HG03575 (cell line): Measurements from ENCODE around the gene AGAP4.
"Not testable (repeated sequence)": the region's sequence is repeated elsewhere in the genome, so short reads cannot be mapped to it uniquely, and the experiment has no call there.

Experiments
- ATAC-seq: cut with Tn5 transposase; IDR thresholded peaks from one replicate; pipeline ENCODE4 v1.9.1; 2021; ENCODE audit not compliant: unreplicated experiment, insufficient number of reproducible peaks, low FRiP score; ENCODE audit errors: extremely low read depth

The AGAP4 gene

DNA sequence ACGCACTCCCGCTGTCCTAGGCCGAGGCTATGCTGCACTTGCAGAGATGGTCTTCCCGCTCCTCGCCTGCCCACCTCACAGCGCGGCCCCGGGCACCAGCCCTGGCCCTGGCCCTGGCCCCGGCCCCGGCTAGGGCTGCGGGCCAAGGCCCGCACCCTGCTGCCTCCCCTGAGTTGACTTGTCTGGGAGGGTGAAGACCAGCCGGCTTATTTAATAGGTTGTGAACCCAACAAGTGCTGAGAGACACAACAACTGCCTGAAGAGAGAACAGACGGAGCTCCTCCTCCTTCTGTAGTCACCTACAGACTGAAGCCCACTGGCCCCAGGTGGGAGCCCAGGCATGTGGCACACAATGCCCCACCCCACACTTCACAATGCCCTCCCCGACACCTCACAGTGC lies at the start of gene AGAP4:
AGAP4 (minus strand) TSS at position 101 of the 400 bp plus-strand sequence. CDS start 153 bp downstream, outside the sequence.
- ATAC-seq, result not testable (repeated sequence)

DNA sequence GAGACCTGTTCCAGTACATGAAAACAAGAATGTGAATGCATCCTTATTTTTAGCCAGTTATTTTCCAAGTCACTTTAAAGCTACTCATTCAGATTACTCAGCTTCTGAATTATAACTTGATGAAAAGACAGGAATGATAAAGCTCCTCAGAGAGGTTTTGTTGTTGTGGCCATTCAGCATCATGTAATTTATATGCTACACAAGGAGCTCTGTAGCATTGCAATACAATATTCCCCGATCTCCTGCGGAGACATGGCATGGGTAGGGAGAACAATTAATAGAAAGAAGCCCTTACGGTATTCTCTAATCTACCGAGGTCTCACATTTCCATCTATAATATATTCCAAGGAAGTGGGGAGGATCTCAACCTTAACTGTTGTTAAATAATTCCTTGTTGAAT lies 43.4 kb upstream of the AGAP4 start:
- ATAC-seq, result not testable (repeated sequence)

DNA sequence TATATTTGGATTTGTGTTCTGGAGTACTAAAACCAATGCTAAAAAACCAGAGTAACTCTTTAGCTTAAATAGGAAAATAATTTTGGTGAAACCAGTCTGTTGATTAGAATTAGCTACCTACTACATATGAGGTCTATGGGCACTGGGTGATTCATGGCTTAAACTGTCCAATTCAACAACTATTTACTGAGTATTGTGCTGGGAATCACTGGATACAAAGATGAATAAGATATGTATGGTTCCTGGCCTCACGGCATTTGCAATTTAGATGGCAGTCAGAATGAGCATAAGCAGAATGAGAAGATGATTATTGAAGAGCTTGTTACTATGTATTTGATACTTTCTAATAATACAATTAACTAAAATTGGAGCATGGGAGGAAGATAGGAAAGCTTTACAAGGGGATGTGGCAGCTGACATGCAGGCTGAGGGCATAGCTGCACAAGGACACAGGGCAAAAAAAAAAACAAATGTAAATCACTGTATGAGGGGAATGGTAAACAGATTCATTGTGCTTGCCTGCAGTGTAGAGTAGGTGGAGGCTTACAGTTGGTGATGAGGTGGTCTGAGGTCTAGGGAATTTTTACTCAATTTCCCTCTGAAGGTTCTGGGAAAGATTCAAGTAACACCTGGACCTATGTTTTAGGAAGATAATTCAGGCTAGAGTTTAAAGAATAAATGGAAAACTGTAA lies 42.4 kb upstream of the AGAP4 start:
- not testable (repeated sequence) for ATAC-seq

DNA sequence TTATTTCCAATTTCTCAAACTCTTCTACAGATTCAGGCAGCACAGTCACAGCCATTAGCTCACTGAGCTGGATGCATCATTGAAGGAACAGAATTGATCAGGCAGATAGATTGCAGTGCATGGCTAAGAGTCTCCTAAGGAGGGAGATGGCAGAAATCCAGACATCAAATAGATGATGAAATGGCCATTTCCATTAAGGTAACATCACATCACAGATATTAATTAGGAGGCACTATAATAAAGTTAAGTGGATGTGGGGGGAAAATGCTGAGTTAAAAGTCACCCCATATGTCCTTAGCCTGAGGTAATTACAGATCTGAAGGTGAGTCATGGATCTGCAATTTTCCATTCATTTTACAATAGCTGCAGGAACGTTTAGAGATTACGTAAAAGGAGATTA lies 35.6 kb upstream of the AGAP4 start:
- not testable (repeated sequence) for ATAC-seq

DNA sequence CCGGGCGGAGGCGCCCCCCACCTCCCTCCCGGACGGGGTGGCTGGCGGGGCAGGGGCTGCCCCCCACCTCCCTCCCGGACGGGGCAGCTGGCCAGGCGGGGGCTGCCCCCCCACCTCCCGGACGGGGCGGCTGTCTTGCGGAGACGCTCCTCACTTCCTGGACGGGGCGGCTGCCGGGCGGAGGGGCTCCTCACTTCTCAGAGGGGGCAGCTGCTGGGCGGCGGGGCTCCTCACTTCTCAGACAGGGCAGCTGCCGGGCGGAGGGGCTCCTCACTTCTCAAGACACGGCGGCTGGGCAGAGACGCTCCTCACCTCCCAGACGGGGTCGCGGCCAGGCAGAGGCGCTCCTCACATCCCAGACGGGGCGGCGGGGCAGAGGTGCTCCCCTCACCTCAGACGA lies 18.1 kb upstream of the AGAP4 start:
- ATAC-seq, result not testable (repeated sequence)

DNA sequence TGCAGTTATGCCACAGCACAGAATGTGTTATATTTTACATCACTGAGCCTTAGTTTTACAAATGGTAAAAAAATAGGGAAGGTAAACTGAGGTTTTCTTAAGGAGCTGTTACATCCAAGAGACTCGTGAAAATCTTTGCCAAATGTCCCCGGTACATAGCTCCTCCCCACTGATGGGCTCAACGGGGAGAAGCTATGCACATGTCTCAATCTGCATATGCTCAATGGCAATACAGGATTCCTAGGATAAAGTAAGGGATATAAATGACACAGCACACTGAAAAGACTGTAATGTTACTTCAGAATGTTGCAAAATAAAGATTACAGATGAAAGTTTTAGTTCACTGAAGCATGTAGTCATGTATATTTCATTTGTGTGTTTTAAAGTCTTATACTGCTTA lies 17.0 kb upstream of the AGAP4 start:
- ATAC-seq, result not testable (repeated sequence)

DNA sequence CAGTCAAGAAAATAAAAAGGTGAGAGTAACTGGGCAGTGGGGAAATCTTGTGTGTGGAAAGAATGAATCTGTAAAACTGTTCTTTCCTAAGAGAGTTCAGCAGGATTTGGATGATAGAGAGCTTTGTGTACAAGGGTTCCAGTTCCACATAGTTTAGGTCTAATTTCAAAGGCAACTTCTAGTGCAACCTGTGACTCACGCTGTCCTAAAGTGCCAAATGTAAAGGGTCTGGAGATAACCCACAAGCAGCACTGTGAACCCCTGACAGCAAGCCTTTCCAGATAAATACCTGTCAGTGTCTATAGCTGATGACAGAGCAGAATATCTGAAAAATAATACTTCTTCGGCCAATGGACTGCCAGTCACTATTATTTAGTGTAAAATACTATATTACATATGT lies 16.3 kb upstream of the AGAP4 start:
- not testable (repeated sequence) for ATAC-seq

DNA sequence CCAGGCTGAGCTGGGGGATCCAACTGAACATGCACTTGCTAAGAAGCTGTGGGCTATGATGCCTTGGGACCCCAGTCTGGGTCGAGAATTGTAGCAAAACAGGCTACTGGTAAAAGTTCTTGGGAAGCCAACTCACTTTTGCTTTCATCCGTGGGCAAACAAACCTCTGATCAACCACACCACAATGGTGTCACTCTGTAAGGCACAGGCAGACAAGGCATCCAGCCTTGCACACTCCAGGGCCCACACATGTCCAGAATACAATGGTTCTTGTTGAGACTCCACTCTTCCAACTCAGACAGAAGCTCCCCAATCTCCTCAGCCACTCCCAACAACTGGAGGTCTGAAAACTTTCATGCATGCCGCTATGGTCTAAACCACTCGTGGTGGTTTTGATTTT lies 10.6 kb upstream of the AGAP4 start:
- not testable (repeated sequence) for ATAC-seq

DNA sequence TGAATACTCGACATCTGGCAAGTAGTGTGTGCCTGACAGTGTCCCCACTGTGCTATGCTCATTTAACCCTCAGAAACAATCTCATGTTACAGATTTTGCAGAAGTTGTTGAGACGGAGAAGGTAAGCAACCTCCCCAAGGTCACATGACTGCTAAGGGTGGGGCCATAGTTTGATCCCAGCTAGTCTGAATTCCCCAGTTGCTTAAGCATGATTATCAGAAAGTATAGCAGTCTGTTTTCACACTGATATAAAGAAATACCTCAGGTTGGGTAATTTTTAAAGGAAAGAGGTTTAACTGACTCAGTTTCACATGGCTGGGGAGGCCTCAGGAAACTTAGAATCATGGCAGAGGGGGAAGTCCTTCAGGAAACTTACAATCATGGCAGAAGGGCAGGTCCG lies 1.2 kb upstream of the AGAP4 start:
- not testable (repeated sequence) for ATAC-seq

DNA sequence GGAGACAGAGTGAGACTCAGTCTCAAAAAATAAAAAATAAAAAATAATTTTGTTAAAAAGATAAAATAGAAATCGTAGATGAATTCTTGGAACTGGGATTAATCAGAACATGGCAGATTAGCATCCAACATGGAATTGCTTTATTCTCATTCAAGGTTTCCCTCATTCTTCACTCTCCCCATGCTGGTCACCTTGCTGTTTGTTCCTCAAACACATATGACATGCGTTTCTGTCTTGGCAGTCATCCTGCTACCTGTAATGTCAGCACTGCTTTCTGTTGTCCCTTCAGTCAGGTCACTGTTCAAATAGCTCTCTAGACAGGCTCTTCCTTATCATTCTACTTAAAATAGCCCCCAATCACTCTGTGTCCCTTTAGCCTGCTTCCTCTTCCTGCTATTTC lies 24.4 kb downstream of the AGAP4 start:
- not testable (repeated sequence) for ATAC-seq

DNA sequence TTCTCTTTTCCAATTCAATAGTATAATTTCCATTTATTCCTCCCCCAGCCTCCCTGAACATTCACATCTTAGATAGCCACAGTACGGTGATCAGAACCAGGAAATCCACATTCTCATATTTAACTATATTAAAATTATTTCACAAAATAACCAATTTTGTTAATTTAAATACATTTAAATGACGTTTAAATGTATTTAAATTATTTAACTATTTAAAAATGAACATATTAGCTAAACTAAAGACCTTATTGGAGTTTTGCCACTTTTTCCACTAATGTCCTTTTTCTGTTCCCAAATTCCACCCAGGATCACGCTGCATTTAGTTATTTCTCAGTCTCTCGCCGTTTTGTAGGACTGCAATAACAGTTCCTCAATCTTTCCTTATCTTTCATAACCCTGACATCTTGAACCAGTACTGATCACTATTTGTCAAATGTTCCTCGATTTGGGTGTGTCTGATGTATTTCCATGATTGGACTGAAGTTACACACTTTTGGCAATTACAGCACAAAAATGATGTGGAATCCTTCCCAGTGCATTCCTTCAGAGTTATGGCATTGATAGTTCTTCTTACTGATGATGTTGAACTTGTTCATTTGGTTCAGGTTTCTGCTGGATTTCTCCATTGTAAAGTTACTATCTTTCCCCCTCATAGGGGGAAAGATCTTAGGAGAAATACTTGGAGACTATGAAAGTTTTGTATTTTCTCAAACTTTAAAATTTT lies 27.0 kb downstream of the AGAP4 start:
- ATAC-seq, result not testable (repeated sequence)

DNA sequence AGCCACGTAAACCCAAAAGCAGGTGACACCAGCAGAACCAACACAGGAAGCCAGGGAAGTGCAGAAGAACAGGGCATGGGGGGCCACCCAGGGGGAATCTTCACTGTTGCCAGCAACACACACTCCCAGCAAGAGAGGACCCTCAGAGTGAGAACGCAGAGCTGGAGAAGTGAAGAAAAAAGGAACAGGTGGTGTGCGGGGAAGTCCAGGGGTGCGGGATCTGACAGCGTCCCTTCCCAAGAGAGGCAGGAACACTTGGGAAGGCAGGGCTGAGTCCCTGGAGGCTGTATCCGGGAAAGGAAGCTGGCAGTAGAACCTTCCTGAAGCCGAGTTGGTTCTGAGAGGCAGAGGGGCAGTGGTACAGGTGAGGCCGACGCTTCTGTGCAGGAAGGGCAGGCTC lies 27.7 kb downstream of the AGAP4 start:
- ATAC-seq, result no peak

DNA sequence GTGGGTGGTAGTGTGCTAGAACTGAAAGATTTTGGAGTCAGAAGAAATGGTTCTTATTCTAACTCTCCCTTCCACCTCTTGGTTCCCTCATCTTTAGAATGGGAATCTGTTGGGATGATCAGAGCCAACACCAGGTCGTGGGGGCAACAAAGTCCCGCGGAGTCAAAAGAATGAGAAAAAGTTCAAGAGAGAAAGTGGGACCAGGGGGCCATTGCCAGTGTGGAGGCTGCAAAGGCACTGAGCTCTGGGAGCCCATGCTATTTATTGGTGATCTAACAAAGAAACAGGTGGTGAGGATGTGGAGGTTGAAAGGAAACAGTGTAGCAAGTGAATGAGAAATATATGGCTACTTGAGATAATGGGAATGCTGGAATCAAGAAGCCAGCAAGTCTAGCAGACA lies 29.4 kb downstream of the AGAP4 start:
- no peak for ATAC-seq

DNA sequence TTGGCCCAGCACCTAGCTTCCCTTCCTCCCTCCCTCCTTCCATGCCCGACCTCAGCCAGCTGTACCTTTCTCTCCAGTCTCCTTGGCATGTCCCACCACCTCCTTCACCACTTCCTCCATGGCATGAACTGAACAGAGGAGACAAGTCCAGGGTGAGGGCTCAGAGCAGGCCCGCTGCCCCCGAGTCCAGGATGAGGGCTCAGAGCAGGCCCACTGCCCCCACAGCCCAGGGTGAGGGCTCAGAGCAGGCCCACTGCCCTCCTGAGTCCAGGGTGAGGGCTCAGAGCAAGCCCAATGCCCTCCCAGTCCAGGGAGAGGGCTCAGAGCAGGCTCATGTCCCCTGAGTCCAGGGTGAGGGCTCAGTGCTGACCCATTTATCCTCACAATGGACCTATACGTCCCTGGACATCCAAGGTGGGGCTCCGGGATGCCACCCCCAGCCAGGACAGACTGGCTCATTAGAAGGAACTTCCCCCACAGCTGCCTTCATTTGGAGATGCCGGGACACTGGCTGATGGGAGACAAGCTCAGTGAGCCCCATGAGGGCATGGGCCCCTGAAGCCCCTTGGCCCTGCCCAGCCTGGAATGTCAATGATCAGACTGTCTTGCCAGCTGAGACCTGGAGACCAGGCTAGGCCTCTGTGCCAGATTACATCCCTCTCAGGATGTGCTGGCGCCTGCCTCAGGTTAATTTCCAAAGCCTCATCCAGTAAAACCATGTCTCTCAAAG lies 30.0 kb downstream of the AGAP4 start:
- ATAC-seq, result no peak

DNA sequence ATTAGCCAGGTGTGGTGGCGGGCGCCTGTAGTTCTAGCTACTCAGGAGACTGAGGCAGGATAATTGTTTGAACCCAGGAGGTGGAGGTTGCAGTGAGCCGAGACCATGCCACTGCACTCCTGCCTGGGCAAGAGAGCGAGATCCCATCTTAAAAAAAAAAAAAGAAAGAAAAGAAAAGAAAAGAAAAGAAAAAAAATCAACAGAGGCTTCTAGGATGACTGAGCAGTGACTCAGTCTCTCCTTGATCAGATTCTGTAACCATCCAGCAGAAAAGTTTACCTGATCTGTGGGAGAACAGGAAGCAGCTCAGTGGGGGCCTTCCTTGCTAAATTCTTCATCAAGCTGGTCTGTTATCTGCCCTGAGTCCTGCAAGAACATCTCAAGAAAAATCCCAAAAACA lies 33.2 kb downstream of the AGAP4 start:
- not testable (repeated sequence) for ATAC-seq

DNA sequence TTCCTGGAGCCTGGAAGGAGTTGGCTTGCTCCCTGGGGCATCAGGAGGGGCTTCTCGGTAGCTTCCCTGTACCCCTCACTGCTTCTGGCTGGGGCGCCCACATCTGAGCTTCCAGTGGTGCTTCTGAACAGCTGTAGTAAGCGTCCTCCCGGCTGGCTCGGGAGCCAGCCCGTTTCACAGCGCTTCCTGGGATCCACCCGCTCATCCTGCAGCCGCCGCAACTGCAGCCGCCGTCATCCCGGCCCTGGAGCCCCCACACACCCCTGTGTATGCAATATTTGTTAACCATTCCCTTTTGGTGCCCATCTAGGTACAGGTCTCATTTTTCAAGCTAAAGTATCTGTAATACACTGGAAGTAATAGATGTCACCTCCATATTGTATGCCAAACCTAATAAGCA lies 34.3 kb downstream of the AGAP4 start:
- ATAC-seq, result not testable (repeated sequence)

DNA sequence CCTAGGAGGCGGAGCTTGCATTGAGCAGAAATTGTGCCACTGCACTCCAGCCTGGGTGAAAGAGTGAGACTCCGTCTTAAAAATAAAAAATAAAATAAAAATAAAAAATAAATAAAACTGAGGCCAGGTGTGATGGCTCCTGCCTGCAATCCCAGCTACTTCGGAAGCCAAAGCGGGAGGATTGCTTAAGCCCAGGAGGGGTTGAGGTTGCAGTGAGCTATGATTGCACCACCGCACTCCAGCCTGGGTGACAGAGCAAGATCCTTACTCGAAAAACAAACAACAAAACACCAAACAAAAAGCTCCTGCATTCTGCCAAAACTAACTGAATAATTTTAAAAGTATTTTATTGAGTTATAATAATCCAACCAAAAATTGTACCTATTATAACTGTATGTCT lies 36.2 kb downstream of the AGAP4 start:
- no peak for ATAC-seq

DNA sequence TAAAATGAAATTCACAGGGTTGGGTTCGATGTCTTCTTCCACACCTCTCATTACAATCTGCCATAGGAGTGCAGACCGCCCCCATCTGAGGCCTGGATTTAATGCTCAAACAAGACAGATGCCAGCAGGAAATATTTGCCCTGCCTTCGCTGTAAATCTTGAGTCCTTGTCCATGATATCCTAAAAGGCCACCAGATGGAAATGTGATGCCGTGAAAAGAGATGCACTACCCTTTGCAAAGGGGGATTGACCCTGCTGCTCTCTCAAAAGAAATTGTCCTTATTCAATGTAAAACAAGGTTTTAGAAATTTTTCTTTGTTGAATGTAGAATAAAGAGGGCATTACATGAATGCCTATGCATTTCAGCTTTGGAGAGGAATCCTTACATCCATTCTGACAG lies 37.5 kb downstream of the AGAP4 start:
- ATAC-seq, result no peak

DNA sequence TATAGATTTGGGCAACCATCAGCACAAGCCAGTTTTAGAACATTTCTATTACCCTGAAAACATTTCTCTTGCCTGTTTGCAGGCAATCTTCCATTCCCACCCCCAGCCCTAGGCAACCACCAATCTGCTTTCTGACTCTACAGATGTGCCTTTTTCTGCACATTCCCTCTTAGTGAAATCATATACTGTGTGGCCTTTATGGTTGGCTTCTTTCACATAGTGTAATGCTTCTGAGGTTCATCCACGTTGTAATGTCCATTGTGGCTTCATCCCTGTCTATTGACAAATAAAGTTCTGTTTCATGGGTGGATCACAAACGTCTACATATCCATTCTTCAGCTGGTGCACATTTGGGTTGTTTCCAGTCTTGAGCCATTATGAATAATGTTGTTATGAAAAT lies 42.3 kb downstream of the AGAP4 start:
- ATAC-seq, result not testable (repeated sequence)
